H1 (cell line): ENCODE data around the gene CYP4V2.

Experiments
- BCL11A ChIP-seq, 2 experiments: IDR thresholded peaks; one replicate each; pipeline ENCODE4 v1.6.1; 2011; ENCODE audit warnings: low read depth in 2 of 2, low read length in 2 of 2, mild to moderate bottlenecking in 2 of 2
- CBX5 ChIP-seq: fragments of 300-800, 300-1000 bp; sonication (generic); IDR thresholded peaks from 2 replicates; pipeline ENCODE4 v1.7.1; 2016; ENCODE audit warnings: antibody characterized with exemption, low read length, low read depth
- CEBPB ChIP-seq: IDR thresholded peaks from 2 replicates; pipeline ENCODE4 v1.6.1; 2012; ENCODE audit warnings: low read depth, low read length
- POLR2AphosphoS5 ChIP-seq: IDR thresholded peaks from 2 replicates; pipeline ENCODE4 v1.6.1; 2011; ENCODE audit warnings: low read depth, low read length
- SAP30 ChIP-seq: fragments of 300-600 bp; sonication (generic); IDR thresholded peaks from 2 replicates; pipeline ENCODE4 v1.7.1; 2012; ENCODE audit warnings: low read length, moderate library complexity, mild to moderate bottlenecking, inconsistent platforms; ENCODE audit not compliant: insufficient read depth, insufficient replicate concordance
- SP4 ChIP-seq: IDR thresholded peaks from 2 replicates; pipeline ENCODE4 v1.6.1; 2012; ENCODE audit warnings: low read length, inconsistent platforms
- TF ChIP-seq, protein P1 (sequence below), 3 experiments: IDR thresholded peaks; 1 replicate in 2 of 3; 2 replicates in 1 of 3; pipeline versions ENCODE4 v1.5.1 to v1.6.1; 2011; ENCODE audit warnings: low read length in 3 of 3, mild to moderate bottlenecking in 3 of 3, inconsistent platforms in 2 of 3, low read depth in 1 of 3, moderate library complexity in 1 of 3; ENCODE audit not compliant: insufficient read depth in 1 of 3; ENCODE audit errors: control extremely low read depth in 1 of 3
- TF ChIP-seq, protein P2 (sequence below): IDR thresholded peaks from 2 replicates; pipeline ENCODE4 v1.6.1; 2011; ENCODE audit warnings: low read length, improper control_type of control experiment

DNA sequence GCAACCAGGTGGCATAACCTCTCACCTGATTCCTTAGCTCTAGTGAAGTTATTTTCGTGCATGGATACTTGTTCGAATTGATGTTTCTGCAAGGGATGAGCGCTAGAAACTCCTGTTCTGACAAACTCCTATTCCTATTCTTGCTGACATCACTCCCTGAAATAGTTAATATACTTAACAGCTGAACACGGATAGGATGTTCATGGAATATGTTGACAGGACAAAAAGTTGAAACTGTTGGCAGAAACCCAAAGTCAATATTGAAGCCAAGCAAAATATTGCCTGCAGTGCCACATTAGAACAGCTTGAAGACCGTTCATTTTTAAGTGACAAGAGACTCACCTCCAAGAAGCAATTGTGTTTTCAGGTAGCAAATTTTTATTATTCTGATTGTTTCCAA, 35.9 kb downstream of the CYP4V2 start, which contains the start of gene KLKB1:
- TF ChIP-seq, protein P1, sequence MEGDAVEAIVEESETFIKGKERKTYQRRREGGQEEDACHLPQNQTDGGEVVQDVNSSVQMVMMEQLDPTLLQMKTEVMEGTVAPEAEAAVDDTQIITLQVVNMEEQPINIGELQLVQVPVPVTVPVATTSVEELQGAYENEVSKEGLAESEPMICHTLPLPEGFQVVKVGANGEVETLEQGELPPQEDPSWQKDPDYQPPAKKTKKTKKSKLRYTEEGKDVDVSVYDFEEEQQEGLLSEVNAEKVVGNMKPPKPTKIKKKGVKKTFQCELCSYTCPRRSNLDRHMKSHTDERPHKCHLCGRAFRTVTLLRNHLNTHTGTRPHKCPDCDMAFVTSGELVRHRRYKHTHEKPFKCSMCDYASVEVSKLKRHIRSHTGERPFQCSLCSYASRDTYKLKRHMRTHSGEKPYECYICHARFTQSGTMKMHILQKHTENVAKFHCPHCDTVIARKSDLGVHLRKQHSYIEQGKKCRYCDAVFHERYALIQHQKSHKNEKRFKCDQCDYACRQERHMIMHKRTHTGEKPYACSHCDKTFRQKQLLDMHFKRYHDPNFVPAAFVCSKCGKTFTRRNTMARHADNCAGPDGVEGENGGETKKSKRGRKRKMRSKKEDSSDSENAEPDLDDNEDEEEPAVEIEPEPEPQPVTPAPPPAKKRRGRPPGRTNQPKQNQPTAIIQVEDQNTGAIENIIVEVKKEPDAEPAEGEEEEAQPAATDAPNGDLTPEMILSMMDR (IDR thresholded peaks at IDR 0.05; ENCODE audit: control extremely low read depth in 1 of 3, insufficient read depth in 1 of 3, low read depth in 1 of 3, low read length in 3 of 3), result no peak
- TF ChIP-seq CBX5, result no peak
- TF ChIP-seq, protein P2, sequence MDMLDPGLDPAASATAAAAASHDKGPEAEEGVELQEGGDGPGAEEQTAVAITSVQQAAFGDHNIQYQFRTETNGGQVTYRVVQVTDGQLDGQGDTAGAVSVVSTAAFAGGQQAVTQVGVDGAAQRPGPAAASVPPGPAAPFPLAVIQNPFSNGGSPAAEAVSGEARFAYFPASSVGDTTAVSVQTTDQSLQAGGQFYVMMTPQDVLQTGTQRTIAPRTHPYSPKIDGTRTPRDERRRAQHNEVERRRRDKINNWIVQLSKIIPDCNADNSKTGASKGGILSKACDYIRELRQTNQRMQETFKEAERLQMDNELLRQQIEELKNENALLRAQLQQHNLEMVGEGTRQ, result no peak
- no peak for TF ChIP-seq CEBPB
- no peak for TF ChIP-seq POLR2AphosphoS5
- TF ChIP-seq SP4, result no peak
- TF ChIP-seq SAP30, result no peak
- no peak for TF ChIP-seq BCL11A (IDR thresholded peaks at IDR 0.05; ENCODE audit: low read depth in 2 of 2, low read length in 2 of 2)
